NCI-H1105 (cell line): ENCODE measurements around the gene FSD1L.

Source experiments
- DNase-seq: peaks from one replicate; lab custom pipeline; 2025; lab: John Stamatoyannopoulos, UW

FSD1L gene

DNA sequence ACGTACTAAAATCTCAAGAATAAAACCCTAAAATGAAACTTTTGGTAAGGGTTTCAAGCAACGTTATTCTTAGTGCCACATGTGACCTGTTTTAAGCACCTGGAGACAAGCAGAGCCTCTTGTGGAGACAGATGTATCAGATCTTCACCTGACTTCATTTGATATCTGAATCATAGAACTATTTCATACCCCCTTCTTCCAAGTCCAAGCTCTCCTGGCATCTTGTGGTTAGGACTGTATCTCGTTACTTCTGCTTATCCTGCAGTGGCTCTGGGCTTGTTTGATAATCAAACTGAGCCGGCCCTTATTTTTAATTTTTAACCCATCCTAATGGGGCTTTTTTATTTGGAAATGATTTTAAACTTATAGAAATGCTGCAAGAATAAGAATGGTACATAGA, 11.1 kb upstream of the FSD1L start:
- DNase-seq, result no peak

DNA sequence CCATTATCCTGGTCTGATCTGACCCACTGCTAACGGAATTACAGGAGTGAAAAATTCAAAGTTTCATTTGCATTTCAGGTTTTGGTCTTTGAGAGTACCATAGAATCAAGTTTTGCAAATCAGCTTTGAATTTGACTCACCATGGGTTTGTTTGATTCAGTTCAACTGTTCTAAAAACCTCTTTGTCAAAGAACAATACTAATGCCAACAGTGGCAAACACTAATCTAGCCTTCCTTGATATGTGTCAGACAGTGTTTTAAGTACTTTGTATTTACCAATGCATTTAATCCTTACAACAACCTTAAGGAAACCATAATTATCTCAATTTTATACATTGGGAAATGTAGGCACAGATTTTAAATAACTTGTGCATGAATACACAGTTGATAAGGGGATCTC, 10.1 kb upstream of the FSD1L start:
- DNase-seq, result no peak

DNA sequence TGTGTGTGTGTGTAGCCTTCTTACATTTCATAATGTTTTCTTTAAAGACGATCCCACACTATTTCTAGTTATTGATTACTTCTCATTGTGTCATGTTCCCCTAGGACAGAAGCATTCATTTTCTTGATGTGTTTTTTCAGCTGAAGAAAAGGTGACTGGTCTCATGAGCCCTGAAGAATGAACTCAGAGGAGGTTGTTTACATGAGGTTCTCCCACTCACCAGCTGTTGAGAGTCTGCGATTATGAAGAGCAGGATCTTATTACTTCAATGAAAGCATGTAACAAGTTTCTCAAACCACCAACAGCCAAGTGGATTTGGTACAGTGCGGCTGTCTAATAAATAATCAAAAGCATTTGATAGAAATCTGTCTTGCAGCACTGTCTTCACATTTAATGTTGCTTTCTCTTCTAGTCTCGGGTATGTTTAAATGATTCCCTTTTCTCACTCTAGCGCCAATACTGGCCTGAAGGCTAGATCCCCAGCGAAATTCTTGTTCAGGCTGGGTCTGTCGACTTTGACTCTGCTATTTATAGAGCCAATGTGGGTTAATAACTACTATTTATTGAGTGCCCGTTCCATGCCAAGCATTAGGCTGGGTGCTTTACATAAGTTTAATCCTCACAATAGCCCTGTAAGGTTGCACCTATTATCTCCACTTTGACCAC, 9.6 kb upstream of the FSD1L start:
- DNase-seq, result no peak

DNA sequence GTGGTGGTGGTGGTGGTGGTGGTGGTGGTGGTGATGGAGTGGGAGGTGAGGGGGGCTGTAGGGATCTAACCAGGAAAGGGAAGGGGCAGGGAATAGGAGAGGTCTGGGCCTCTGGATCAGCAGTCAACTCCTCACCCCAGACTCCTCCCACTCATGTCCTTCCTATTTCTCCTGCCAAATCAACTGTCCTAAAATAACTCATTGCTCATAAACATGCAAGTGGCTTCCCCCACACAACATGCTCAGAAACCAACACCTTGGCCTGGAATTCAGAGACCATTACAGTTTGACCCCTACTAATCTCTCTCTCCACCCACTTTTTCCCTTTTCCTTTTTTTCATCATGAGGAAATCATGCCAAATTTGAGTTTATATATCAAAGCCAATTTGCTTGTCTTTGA, 8.4 kb upstream of the FSD1L start:
- no peak for DNase-seq

DNA sequence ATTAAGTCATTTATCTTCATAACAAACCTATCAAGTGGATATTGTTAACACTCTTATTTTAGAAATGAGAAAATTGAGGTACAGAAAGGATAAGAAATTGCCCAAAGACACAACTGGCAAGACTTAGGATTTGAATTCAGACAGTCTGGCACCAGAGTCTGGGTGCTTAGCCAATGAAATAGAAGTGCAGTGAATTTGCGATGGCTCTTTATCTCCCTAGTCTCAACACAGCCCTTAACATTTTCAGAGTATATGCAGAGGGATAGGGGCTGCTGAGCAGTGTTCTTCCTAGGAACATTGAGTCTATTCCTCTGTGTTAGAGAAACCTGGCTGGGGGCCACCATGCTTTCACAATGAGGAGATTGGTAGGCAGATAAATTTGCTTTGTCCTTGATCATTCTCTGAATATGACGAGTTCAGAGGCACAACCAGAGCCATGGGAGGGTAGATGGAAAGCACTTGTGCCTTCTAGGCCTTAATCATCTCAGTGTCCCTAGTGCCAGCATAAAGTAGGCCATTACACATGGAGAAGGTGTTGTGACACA, 6.1 kb upstream of the FSD1L start:
- DNase-seq, result no peak

DNA sequence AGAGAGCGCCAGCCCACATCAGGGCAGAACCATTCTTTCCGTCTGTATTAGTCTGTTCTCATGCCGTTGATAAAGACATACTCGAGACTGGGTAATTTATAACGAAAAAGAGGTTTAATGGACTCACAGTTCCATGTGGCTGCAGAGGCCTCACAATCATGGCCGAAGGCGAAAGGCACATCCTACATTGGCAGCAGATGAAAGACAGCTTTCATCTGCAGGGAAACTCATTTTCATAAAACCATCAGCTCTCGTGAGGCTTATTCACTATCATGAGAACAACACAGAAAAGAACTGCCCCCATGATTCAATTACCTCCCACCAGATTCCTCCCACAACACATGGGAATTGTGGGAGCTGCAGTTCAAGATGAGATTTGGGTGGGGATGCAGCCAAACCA, 4.7 kb upstream of the FSD1L start:
- no peak for DNase-seq

DNA sequence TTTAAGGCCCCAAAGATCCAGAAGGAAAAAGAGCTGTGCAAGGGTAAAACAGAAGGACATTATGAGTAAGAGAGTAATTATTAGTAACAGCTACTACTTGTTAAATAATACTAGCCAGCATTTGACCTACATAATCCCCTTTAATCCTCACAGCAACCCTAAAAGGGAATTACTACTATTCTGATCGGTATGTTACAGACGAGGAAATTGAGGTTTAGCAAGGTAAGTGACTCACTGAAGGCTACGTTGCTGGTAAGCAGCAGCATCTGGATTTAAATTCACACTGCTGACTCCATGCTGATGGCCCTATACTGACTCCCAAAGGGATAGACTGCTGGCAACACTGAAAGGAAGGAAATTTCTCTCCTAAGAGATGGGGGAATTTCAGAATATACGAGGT, 3.7 kb upstream of the FSD1L start:
- no peak for DNase-seq

DNA sequence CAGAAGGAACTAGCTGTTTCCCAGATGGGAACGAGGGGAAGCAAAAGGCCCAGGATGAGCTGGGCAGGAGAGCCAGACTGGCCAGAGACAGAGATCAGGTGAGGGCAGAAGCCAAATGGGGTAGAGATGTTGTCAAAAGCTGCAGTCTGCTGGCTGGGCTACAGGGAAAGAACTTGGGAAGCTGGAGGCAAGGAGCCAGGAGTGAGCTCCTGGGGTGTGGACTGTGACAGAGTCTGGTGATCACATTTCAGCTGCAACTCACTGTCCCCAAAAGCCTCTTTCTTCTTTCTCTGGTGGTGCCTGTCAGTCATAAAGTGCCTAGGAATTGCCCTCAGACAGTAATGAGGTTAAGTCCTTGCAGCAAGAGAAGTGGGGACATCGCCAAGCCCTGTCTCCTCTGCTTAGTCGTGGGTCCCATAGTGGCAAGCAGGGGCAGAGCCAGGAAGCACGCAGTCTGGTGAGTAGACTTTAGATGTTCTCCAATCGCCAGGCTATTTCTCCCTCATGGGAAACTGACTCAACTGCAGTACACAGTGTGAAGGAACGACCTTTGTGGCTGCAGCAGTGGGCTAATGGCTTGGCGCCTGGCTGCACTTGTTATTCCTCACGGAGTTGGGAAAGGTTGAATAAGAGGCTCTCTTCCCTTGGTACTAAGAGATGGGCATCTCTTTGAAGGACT, 2.5 kb upstream of the FSD1L start:
- DNase-seq, result no peak

DNA sequence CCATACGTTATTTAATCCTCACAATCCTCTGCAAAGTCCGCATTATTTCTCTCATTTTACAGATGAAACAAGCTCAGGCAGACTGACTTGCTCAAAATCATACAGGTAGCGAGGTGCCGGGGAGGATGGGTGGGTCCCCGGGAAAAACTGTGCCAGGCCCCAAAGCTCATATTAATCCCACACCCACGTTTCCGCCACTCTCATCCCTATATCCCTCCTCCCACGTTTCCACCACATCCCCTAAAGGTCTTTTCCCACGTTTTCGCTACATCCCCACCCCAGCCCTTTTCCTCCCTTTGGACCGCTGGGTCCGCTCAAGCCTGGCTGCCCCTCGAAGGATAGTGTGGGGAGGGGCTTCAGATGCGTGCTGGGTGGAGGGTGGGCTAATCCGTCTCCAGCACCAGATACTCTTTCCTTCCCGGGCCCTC, 434 bp upstream of the FSD1L start:
- no peak for DNase-seq

DNA sequence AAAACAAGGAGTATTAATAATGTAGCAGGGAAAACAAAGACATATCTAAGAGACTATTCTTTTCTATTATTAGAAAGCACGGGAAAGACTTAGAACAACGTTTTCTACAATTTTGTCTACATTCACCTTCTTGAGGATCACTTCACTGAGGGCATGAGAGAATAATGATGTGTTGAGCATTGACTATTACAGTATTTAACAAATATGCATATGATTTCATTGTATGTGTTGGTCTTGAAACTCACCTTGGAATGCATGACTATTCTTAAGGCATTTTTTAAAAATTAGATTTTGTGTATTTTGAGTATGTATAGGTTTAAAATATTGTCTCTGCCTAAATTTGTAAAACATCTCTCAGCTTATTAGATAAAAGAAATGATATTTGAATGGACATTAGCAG, 1.2 kb downstream of the FSD1L start:
- DNase-seq, result no peak

DNA sequence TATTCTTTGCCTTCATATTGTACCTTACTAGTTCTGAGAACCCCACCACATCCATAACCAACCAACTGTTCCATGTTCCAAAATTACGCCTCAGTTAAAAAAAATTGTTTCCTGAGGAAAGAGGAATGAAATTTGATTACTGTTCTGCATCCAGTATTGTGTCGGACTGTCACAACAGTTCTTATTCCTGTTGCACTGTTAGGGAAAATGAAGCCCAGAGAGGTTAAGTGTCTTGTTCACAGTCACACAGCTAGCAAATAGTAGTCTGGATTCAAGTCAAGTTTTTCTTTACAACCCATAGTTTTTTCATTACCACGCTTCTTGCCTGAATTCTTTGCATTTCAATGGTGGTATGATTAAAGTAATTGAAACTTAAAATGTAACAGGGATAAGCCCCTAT, 4.4 kb downstream of the FSD1L start:
- DNase-seq, result no peak

DNA sequence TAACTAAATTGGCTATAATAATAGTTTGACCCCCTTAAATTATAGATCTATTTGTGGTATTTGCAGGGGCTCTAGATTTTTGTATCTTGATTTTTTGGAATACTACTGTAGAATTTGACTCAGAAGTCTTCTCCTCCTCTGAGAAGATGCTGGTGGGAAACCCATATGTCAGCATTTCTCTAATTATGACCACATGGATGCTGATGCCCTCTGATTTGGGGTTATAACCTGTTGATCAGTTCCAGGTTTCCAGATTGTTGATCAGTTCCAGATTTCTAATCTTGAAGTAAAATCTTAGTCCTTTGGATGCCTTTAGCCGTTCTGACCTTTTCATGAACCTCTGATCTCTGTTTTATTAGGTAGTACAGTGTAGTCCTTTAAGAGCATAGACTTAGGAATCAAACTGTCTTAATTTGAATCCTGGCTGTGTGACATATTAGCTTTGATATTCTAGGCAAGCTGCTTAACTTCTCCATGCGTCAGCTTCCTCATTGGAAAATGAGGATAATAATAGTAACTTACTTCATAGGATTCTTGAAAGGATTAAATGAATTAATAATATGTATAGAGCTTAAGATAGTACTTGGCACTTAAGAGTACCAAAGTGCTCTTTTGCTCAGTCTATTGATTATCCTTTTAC, 8.1 kb downstream of the FSD1L start:
- no peak for DNase-seq

DNA sequence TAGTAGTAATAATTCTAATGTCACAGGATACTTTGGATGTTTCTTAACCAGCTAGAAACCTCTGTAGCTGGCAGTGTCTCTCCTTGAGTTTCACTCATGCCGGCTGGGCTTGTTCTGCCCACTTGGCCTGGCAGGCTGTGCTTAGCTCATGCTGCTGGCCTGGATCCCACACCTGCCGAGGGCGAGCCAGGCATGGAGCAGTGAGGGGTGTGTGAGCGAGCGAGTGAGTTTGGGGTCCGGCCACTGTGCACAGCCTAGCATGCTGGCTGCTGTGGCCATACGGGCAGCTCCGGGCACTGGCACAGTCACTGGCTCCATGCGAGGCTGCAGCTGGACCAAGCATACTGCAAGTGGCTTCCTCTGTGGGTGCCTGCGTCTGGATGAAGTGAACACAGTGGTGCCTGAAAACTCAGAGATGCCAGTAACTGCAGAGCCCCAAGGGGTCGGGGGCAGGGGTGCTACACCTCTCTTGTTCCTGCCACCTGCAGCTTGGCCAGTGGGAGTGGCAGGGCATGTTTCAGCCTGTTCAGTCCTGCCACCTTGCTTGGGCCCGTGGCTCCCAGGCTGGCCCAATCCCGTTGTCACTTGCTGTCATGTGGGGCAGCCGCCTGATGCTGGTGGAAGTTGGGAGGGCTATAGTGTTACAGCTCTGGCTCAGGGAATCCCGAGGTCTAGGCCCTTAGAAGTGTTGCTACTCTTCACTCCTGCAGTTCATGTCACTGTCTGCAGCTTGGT, 9.9 kb downstream of the FSD1L start:
- DNase-seq, result no peak

DNA sequence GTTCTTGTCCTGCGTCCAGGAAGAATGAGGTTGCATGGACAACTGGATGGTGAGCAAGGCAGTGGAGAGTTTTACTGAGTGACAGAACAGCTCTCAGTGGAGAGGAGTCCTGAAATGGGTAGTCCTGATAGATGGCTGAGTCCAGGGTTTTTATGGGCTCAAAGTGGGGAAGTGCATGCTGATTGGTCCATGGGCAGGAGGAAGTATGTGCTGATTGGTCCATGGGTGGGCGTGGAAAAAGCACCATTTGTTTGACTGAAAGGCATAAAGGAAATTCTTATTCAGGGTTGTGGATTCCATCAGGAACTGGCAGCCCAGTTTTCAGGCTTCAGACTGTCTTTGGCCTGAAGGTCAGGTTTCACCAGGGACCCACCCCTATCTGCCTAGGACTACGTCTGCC, 10.6 kb downstream of the FSD1L start:
- DNase-seq, result no peak

DNA sequence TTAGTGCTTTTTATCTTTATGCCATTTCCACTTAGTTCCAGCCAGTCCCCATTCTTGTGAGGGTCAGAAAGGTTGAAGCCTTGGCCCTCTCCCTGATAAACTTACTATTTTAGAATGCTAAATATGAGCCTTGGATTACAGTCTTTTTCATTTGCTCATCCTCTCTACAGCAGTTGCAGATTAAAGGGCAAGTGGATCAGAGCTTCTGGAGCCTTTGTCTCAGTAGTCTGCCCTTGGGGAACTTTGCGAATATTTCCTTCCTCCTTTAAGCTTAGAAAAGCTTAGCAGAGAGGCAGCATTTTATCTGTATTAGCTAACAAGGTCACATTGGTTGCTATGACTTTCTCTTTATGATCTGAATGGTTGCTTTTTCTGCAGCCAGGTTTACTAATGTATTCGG, 11.5 kb downstream of the FSD1L start:
- DNase-seq, result no peak

DNA sequence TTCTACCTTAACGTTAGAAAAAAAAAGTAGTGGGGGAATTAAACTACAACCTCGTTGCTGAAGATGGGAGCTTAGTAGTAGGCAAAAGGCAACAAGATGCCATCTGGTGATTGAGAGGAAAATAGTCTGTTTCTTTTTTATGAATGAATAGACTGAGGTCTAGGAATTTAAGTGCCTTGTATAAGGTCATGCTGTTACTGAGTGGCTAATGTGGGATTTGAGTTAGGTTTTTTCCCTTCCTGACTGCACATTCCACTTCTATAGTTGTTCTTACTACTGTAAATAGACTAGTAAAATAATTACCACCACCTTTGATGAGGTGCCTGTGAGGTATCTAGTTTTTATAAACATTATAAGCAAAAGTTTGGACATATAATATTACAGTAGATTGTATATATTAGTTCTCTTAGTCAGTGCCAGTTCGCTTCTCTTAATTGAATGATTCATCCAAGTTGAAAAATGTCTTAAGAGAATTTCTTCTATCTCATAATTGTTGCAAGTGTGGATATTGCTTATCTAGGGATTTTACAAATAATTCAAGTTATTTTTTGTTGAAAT, 19.1 kb downstream of the FSD1L start:
- no peak for DNase-seq

DNA sequence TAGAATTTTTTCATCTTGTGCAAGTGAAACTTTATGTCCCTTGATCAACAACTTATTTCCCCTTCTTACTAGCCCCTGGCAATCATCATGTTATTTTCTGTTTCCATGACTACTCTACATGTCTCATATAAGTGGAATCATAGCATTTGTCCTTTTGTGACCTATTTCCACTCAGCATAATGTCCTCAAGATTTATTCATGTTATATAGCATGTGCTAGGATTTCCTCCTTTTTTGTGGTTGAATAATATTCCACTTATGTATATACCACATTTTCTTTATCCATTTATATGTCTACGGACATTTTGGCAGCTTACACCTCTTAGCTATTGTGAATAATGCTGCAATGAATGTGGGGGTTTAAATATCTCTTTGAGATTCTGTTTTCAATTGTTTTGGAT, 21.0 kb downstream of the FSD1L start:
- DNase-seq, result no peak

DNA sequence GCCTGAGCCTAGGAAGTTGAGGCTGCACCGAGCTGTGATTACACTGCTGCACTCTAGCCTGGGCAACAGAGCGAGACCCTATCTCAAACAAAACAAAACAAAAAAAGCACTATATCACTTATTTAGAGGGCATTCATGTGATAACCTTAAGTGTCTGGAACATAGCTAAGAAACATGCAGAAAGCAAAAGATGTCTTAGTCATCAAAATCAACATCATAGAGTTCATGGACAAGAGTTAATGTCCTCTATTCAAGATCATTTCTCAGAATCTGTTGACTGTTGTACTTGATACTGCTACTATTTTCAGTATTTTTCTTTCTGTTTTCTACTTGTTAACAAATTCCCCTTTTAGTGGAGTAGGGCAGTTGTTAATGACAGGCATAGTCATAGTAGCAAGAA, 25.4 kb downstream of the FSD1L start:
- no peak for DNase-seq

DNA sequence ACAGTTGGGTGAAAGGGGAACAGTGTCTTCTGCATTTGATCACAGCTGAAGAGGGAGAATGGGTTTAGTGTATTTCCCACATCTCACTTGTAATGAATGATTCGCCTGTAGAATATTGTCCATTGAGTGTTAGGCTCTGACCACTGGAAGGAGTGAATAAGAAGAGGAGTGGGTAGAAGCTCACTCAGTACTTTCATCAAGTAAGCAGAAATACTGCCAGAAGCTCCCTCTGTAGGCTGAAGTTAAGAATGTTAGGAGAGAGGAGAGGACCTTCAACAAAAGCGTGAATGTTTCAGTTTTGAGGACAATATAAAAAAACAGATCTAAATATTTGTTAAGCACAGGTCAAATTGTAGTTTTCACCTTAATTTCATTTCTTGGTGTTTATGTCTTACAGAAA, 27.5 kb downstream of the FSD1L start:
- DNase-seq, result no peak

DNA sequence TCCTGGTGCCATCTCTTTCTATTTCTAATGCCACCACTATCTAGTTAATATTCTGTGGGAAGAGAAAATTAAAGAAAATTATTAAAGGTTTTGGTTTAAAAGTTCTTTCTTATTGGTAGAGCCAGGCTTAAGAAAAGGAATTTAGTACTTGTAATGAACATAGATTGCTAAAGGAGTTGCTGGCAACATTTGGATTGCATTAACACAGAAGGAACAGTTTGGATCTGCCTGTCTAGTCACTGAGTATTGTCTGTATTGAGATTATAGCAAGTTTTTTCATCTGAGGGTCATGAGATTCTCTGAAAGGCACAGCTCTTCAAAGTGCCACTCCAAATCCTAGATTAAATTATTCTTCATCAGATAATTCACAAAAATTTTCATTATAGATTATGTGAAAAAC, 32.0 kb downstream of the FSD1L start:
- DNase-seq, result no peak

DNA sequence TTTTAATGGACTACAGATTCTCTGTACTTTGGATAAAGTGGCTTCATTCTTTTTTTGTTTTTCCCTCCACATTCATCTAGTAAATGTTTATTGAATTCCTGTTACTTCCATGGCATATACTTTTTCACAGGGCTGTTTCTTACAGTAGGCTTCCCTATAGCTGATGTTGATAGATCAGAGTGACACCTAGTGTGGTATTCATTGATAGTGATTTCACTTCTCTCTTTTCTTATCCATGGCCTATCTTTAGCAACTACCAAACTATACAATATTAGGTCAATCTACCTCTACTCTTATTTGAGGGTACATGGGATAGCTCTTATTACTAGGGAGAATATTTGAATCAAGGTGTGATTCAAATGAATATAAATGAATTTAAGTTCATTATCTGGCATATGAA, 35.8 kb downstream of the FSD1L start:
- no peak for DNase-seq

DNA sequence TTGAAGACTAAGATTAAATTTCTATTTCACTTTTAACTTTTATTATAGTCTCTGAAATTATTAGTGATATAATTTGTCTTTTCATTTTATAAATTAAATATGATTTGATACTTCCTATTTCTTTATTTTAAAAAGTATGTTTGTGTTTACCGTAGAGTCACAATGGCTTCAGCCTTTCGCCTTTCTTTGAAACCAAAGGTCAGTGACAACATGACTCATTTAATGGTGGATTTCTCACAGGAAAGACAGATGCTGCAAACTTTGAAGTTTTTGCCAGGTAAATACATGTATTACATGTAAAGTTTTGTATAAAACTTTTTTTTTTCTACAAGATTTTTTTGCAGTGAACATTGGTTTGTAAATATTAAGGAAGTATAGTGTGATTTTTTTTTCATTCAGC, 36.4 kb downstream of the FSD1L start:
- DNase-seq, result no peak
